GM18505 (cell line): ENCODE data around the gene CHAF1B.
A peak's percentile ranks its signal among the peaks of the same experiment; 100 is the strongest.

Source experiments
- ATAC-seq: cut with Tn5 transposase; IDR thresholded peaks from one replicate; pipeline ENCODE4 v1.9.1; 2021; ENCODE audit not compliant: unreplicated experiment
- POLR2A ChIP-seq: IDR thresholded peaks from 4 replicates; pipeline ENCODE4 v1.6.1; 2011; ENCODE audit warnings: borderline replicate concordance; ENCODE audit not compliant: insufficient read depth, insufficient read length; ENCODE audit errors: extremely low read depth

CHAF1B gene

DNA sequence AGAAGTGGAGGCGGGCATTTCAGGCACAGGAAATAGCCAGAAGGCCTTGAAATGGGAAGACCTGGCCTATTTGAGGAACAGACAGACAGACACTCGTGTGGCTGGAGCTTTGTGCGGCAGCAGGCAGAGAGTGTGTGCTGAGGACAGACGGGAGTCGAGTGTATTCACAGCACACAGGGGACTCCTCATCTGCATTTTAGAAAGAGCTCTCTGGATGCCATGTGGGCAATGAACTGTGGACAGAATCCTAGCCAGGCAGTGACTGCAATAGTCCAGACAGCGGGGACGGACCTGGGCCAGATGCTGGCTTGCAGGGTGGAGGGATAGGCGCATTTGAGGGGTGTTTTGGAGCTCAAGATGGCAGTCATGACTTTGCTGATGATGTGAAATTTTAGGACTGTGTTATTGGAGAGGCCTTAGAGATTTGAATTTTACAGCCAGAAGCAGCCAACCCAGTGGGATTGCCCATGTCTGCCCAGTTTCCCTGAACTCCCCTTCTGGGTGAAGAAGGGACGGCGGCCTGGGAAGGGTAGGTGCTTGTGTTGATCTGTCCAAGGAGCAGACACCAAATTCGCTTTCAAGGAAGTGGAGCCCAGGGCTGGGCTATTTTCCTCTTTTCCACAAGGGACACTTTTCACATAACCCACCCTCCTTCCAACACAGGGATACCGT lies 43.7 kb downstream of the CHAF1B start:
- TF ChIP-seq POLR2A = no peak
- ATAC-seq = no peak

DNA sequence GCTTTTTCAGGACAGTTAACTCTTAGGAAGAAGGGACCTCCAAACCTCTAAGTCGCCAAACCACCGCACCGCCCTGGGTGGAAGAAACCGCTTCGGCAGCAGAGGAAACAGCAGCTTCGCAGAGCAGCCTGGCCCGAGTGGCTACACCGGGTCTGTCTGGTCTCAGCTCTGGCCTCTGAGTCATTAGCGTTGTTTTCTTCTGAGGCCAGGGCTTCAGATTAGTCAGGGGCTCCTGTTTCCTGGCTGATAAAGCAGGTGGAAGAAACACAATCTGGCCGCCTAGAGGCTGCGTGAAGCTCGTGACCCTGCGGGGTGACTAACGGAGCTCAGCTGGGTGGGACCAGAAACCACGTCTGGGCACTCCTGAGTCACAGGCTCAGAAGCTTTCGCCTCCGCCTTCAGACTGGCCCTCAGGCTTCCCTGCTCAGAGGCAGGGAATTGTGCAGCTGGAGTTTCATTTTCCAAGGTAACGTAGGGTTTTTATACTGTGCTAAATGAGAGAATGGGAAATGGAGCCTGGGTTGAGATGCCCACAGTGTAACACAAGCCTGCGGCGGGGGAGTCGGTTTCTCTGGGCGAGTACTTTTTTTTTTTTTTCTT lies 44.9 kb downstream of the CHAF1B start:
- no peak for TF ChIP-seq POLR2A
- peak; percentile 88 for ATAC-seq

DNA sequence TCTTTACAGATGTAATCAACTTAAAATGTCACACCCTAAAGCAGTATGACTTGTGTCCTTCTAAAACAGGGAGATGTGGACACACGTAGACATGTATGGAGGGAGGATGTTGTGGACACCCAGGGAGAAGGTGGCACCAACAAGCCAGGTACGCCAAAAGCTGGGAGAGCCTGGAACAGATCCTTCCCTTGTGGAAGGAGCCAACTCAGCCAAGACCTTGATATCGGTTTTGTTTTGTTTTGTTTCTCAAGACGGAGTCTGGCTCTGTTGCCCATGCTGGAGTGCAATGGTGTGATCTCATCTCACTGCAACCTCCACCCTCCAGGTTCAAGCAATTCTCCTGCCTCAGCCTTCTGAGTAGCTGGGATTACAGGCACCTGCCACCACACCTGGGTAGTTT lies 45.6 kb downstream of the CHAF1B start:
- no peak for ATAC-seq
- TF ChIP-seq POLR2A = no peak

DNA sequence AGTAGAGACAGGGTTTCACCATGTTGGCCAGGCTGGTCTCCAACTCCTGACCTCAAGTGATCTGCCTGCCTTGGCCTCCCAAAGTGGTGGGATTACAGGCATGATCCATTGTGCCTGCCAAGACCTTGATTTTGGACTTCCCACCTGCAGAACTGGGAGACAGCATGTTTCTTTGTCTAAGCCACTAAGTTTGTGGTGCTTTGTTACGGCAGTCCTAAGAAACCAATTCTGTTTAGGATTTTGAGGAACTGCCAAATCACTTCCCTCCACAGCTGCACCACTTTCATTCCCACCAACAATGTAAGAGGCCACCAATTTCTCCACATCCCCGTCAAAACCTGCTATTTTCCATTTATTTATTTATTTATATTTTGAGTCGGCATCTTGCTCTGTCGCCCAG lies 46.1 kb downstream of the CHAF1B start:
- no peak for TF ChIP-seq POLR2A
- no peak for ATAC-seq

DNA sequence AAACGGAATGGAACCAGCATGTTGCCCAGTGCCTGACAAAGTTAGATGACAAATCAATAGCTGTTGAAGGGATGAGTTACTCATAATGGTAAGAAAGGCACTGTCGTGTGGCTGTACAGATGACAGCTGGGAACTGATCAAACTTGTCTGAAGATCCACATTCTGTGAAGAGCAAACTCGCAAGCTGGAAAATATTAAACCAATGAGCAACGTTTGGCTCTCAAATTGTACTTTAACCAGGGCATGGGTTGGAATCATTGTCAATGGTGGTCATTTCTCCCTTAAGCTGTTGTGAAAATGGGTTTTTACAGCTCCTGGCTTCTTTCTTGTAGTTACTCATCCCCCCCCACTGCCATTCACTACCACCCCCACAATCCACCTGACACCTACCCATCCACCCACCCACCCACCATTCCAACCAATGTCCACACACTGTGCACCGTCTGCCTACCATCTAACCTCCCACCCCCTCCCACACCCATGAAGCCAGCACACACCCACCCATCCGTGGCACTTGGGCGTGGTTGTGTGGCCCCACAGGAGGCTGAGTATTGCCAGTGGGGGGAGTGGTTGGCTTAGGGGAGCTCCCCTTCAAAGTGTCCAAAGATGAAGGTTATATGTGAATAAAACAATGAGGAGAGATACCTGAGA lies 48.0 kb downstream of the CHAF1B start:
- no peak for TF ChIP-seq POLR2A
- no peak for ATAC-seq

DNA sequence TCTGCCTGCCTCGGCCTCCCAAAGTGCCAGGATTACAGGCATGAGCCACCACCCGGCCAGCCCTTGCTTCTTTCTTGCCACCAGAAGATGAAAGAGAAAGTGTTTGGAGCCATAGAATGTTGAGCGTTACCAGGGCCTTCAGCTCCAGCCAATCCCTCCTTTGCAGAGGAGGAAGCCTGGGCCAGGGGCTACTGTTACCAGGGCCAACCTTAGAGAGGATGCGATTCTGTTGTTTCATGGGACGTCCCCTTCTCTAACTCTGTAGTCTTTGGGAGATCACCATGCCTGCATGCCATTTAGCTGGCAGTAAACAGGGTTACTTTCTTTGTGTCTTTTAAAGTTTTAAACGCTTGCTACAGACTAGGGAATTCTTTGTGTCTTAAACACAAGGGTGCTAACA lies 49.0 kb downstream of the CHAF1B start:
- TF ChIP-seq POLR2A = no peak
- no peak for ATAC-seq

DNA sequence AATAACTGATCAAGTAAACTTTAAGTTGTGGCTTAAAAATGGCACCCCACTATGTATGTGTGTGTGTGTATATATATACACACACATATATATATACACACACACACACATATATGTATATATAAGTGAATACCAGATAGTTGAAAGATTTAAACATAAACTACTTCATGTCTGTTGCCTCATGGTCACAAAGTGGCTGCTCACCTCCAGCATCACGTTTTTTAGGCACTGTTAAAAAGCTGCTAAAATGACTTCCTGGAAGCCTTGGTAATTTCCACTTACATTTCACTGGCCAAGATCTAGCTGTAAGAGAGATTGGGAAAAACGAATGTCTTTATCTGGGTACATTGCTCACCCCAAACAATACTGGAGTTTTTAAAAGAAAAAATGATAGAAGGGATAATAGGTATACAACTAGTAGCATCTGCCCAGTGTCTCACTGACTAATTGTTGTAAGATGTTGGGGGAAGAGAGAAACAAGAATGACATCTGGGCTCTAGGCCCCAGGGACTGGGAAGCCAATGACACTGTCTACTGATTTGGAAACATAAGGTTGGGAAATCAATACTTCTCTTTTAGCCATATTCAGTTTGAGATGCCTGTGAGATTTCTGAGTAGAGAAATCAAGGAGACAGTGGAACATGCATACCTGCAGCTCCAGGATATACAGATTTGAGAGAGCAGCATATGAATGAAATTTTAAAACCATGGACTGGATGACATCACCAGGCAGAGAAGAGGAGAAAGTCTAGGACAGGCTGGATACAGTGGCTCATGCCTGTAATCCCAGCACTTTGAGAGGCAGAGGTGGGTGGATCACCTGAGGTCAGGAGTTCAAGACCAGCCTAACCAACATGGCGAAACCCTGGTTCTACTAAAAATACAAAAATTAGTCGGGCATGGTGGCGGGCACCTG lies 51.9 kb downstream of the CHAF1B start:
- no peak for TF ChIP-seq POLR2A
- no peak for ATAC-seq

DNA sequence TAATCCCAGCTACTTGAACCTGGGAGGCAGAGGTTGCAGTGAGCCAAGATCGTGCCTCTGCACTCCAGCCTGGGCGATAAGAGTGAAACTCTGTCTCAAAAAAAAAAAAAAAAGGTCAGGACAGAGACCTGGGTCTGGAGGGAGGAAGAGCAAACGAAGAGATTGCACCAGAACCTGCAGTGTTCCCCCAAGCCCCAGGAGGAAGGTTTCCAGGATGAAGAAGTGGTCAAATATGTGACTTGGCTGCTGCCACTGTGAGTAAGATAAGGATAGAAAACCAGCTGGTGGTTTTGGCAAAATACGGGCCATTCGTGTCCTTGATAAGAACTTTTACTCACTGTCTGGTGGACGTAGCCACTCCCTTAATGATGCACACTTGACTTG lies 52.5 kb downstream of the CHAF1B start:
- no peak for TF ChIP-seq POLR2A
- ATAC-seq = no peak

DNA sequence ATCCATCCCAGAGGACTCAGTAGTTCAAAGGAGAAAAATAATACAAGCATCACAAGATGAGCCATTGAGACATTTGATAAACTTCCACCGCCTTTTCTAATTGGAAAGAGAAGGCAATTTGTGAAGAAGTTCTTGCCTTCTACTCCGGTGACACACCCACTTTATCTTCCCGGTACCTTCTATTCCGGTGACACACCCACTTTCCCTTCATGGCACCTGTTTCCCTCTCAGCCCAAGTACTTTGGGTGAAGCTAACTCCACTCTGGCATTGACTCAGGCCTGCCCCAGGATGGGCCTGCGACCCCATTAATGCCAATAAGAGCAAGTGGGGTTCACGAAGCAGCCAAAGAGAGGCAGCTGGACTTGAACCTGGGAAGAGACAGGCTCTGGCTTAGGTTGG lies 56.5 kb downstream of the CHAF1B start:
- ATAC-seq = no peak
- no peak for TF ChIP-seq POLR2A

DNA sequence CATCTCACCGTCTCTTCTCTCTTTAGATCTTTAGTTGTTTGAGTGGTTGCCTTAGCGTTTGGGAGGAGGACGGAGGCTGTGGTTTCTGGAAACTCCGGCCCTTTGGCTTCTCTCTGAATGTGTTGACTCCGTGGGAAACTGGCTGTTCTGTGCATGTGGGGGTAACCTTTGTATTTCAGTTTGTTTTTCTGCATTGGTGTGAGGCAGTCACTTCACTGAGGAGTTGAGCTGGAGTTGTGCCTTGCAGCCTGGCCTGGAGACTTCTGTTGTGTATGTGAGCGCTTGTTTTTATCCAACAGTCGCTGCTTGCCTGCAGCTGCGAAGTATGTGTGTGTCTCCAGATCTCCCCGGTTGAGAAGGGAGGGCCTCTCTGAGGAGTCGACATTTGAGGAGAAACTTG lies 61.1 kb downstream of the CHAF1B start:
- TF ChIP-seq POLR2A = no peak
- no peak for ATAC-seq

DNA sequence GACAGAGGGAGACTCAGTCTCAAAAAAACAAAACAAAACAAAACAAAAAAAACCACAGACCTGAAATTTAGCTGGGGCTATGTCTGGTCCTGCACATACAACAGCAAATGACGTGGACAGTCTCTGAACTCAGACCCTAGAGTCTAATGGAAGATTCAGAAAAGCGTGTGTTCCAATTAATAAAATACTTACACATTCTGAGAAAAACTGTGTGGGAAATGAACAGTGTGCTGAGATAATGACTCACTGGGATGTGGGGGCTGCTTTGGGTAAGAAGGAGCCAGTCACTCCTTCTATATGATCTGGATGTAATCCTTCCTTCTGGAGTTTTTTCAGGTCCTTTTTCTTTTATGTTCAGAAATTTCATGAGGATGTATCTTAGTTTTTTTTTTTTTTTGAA lies 65.3 kb downstream of the CHAF1B start:
- no peak for TF ChIP-seq POLR2A
- ATAC-seq = no peak

DNA sequence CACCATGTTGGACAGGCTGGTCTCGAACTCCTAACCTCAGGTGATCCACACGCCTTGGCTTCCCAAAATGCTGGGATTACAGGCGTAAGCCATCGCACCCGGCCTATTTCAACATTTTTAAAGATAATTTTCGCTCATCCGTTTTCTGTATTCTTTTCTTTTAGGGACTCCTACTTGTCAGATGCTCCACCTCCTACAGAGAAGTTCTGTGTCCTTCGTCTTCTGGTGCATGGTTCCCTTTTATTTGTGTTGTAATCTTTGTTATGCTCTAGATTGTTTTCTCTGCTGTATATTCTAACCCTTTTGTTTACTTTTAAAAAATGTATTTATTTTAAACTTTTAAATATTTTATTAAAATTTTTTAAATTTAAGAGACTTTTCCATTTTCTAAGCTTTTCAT lies 66.3 kb downstream of the CHAF1B start:
- TF ChIP-seq POLR2A = no peak
- ATAC-seq = no peak

DNA sequence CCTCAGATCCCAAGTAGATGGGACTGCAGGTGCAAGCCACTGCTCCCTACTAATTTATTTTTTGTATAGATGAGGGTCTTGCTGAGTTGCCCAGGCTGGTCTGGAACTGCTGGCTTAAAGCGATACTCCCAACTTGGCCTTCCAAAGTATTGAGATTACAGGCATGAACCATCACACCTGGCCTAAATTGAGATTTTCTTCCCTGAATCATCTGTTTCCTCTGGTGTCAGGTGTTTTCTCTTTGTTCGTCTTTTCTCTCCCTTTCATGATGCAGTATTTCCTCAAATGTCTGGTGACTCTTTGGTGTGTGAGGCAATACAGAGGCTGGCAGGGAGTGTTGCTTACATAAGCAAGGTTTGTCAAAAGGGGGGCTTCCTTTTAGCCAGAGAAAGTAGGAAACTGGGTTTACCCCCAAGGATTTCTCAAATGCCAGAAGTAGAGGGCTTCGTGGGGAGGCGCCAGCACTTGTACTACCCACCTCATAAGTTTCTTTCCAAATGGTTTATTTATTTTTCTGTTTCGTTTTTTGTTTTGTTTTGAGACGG lies 67.2 kb downstream of the CHAF1B start:
- no peak for ATAC-seq
- TF ChIP-seq POLR2A = no peak
